Prostate gland (tissue), 2 donors: ENCODE measurements around the gene DCAF4L1. TPM values are rescaled to one million over a fixed set of nuclear protein-coding genes. Genes with fewer than 3 reads are reported as not detected.
A peak's percentile ranks its signal among the peaks of the same experiment; 100 is the strongest.

Experiments used
- DNase-seq: peaks from one replicate; pipeline ENCODE4 v3.0.0-alpha.2; 2019; ENCODE audit warnings: low spot score
- H3K27ac ChIP-seq, 2 donors: fragments of 200-600 bp; sonication (generic); 2 replicates each; pipeline ENCODE4 v1.5.1; 2017 to 2019
- H3K27me3 ChIP-seq: fragments of 200-600 bp; sonication (generic); replicated peaks from 2 replicates; pipeline ENCODE4 v1.5.1; 2019; ENCODE audit not compliant: insufficient read depth
- H3K36me3 ChIP-seq, 2 donors: fragments of 200-600 bp; sonication (generic); 1 replicate in 1 of 2; 2 replicates in 1 of 2; pipeline versions ENCODE4 v1.5.1 to v1.8.1; 2017 to 2019
- H3K4me1 ChIP-seq: fragments of 200-600 bp; sonication (generic); replicated peaks from 2 replicates; pipeline ENCODE4 v1.5.1; 2019
- H3K4me3 ChIP-seq, 2 donors: fragments of 200-600 bp; sonication (generic); 2 replicates each; pipeline ENCODE4 v1.5.1; 2017 to 2019
- H3K9me3 ChIP-seq: fragments of 200-600 bp; sonication (generic); 2 replicates; pipeline ENCODE4 v1.5.1; 2017
- POLR2A ChIP-seq: fragments of 450-650 bp; IDR thresholded peaks from one replicate; pipeline ENCODE4 v1.6.1; 2016; ENCODE audit warnings: antibody characterized with exemption, mild to moderate bottlenecking
- POLR2AphosphoS5 ChIP-seq: sonication (generic); formaldehyde crosslinking; IDR thresholded peaks from one replicate; pipeline ENCODE4 v1.6.1; 2017; ENCODE audit warnings: antibody characterized with exemption
- WGBS: methylation state at CpG from one replicate; pipeline ENCODE4 v1.1.5; 2018; 5-methylcytosine and 5-hydroxymethylcytosine counted together
- intact Hi-C: fragments of 100-400 bp; cut with DNase I; formaldehyde crosslinking; loops from one replicate; pipeline ENCODE4 v1.14.2; 2022
- total RNA-seq, 2 donors: library from RNA; depleted of rRNA; stranded (reverse); fragments of >200 nt; gene quantifications; one replicate each; pipeline ENCODE4 v1.1.0, GENCODE V29; 2016
- TF ChIP-seq, protein P1 (sequence below), 4 experiments: fragments of 200-600 bp in 2 of 4; fragments of 450-650 bp in 2 of 4; sonication (generic) in 2 of 4; IDR thresholded peaks; 1 replicate in 3 of 4; 2 replicates in 1 of 4; pipeline ENCODE4 v1.5.1; 2016 to 2019; ENCODE audit warnings: antibody characterized with exemption in 4 of 4, mild to moderate bottlenecking in 2 of 4, moderate library complexity in 2 of 4

Gene DCAF4L1, protein sequence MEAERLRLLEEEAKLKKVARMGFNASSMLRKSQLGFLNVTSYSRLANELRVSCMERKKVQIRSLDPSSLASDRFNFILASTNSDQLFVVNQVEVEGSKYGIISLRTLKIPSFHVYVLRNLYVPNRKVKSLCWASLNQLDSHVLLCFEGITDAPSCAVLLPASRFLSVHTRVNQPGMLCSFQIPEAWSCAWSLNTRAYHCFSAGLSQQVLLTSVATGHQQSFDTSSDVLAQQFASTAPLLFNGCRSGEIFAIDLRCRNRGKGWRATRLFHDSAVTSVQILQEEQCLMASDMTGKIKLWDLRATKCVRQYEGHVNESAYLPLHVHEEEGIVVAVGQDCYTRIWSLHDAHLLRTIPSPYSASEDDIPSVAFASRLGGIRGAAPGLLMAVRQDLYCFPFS
- total RNA-seq, result 10 to 100 TPM in 1 of 2 donors, under 1 TPM in 1; 0.32 to 37.5 TPM

DNA sequence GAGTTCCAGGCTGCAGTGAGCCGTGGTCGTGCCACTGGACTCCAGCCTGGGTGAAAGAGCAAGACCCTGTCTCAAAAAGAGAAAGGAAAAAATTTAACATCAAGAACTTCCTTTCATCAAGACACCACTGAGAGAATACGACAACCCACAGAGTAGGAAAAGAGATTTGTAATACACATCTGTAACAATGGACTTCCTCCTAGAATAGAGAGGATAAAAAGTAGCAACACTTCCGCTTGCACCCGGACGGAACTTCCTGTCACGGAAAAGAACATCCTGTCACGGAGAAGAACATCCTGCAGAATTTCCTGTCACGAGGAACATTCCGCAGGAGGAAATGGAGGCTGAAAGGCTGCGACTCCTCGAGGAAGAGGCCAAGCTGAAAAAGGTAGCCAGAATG lies at the start of gene DCAF4L1:
Gene DCAF4L1 (plus strand): TSS at position 301 of the 400 bp plus-strand sequence. CDS start 37 bp downstream, at position 338.
- Histone ChIP-seq H3K4me1 (no peaks in the 10 kb centered on the region), H3K4me3 (no peak within 1 kb of the TSS), H3K9me3 (no peaks in the 10 kb centered on the region), H3K27ac (no peak within 1 kb of the TSS), H3K27me3 (no peaks in the 10 kb centered on the region), H3K36me3 (no peaks in the 10 kb centered on the region)
- TF ChIP-seq POLR2A, result no peak
- TF ChIP-seq, protein P1, sequence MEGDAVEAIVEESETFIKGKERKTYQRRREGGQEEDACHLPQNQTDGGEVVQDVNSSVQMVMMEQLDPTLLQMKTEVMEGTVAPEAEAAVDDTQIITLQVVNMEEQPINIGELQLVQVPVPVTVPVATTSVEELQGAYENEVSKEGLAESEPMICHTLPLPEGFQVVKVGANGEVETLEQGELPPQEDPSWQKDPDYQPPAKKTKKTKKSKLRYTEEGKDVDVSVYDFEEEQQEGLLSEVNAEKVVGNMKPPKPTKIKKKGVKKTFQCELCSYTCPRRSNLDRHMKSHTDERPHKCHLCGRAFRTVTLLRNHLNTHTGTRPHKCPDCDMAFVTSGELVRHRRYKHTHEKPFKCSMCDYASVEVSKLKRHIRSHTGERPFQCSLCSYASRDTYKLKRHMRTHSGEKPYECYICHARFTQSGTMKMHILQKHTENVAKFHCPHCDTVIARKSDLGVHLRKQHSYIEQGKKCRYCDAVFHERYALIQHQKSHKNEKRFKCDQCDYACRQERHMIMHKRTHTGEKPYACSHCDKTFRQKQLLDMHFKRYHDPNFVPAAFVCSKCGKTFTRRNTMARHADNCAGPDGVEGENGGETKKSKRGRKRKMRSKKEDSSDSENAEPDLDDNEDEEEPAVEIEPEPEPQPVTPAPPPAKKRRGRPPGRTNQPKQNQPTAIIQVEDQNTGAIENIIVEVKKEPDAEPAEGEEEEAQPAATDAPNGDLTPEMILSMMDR (IDR thresholded peaks at IDR 0.05), result no peak
- no peak for TF ChIP-seq POLR2AphosphoS5
- no peak for DNase-seq
- WGBS, result 87% methylated on average over 12 of the region's 12 CpGs
- intact Hi-C loops, result no loop called here

DNA sequence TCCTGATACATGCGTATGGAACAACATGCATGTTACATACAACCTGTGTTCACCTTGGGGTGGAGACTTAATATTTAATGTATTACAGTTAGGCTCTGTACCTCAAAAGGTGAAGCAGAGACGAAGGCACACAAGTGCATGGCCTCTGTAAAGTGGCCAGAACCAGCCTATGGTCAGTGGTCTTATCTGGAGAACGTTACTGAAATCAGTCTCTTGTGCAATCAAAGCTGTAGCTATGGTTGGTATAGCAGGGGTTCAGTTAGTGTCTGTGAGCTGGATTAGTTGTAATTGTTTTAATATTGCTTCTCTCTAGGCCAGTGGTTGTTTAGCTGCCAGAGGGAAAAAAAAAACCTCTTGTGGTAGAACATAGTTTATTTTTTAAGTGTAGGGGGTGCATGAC lies 48.6 kb upstream of the DCAF4L1 start:
- no peaks in the 10 kb centered on the region for H3K4me1 ChIP-seq
- H3K27me3 ChIP-seq, result no peaks in the 10 kb centered on the region
- no peaks in the 10 kb centered on the region for H3K9me3 ChIP-seq
- no peak for TF ChIP-seq POLR2A
- no peak for TF ChIP-seq POLR2AphosphoS5
- TF ChIP-seq, protein P1 (IDR thresholded peaks at IDR 0.05), result no peak
- intact Hi-C loops, result no loop called here
- H3K4me3 ChIP-seq, result no peak overlapping the region
- no peak overlapping the region for H3K27ac ChIP-seq
- WGBS, result 86% methylated on average over 3 of the region's 3 CpGs
- H3K36me3 ChIP-seq, result no peaks in the 10 kb centered on the region
- no peak for DNase-seq

DNA sequence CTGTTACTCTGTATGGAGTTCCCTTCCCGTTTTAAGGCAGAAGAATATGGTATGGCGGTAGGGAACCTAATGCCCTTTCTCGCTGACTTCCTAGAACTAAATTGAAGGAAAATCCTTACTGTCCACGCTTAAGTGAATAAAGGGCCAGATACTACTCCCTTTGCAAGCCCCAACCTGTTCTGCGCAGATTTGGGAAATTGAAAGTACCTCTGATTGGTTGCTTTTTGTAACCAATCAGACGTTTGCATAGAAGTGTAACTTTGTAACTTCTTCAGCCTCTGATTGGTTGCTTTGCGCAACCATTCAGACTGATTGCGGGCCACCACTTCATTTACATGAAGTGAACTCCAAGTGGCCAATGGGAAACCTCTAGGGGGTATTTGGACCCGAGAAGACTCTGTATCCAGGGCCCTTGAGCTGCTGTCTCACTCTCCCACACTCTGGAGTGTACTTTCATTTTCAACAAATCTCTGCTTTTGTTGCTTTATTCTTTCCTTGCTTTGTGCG lies 47.5 kb upstream of the DCAF4L1 start:
- WGBS, result 95% methylated on average over 10 of the region's 10 CpGs
- Histone ChIP-seq H3K36me3 (no peaks in the 10 kb centered on the region), H3K27ac (no peak overlapping the region), H3K4me1 (no peaks in the 10 kb centered on the region), H3K4me3 (no peak overlapping the region), H3K27me3 (no peaks in the 10 kb centered on the region), H3K9me3 (no peaks in the 10 kb centered on the region)
- TF ChIP-seq POLR2AphosphoS5, result no peak
- TF ChIP-seq POLR2A, result no peak
- TF ChIP-seq, protein P1 (IDR thresholded peaks at IDR 0.05), result no peak
- no peak for DNase-seq
- intact Hi-C loops, result no loop called here

DNA sequence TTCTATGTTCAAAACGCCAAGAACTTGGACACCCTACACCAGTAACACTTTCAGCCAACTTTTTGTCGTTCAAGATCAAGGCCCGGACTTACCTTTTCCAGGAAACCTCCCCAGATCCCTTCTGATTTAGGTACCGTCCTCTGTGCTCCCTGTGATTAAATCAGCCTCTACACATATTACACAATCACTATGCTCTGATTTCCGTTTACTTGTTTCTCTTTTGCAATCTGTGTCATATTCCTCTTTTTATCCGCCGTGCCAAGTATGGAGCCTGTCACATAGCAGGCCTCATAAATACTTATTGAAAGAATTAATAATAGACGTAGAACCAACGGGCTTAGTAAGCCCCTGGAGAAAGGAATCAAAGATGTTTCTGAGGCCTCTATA lies 47.0 kb upstream of the DCAF4L1 start:
- Histone ChIP-seq H3K27me3 (no peaks in the 10 kb centered on the region), H3K36me3 (no peaks in the 10 kb centered on the region), H3K4me1 (no peaks in the 10 kb centered on the region), H3K27ac (no peak overlapping the region), H3K9me3 (no peaks in the 10 kb centered on the region), H3K4me3 (peak overlapping the region; percentile 65 to 72)
- 87% methylated on average over 9 of the region's 9 CpGs for WGBS
- intact Hi-C loops, result no loop called here
- no peak for DNase-seq
- TF ChIP-seq, protein P1 (IDR thresholded peaks at IDR 0.05), result no peak
- no peak for TF ChIP-seq POLR2A
- TF ChIP-seq POLR2AphosphoS5, result no peak
